ENCODE data around the gene DPP6.

Gene DPP6

GRCh38 chr7:154474903-154475520, 422.8 kb downstream of the DPP6 start:
- DNase-seq = no peak

- no peak for DNase-seq
Measured at GRCh38 chr7:154475864-154476263, 423.7 kb downstream of the DPP6 start.

- no peak for DNase-seq
Measured at GRCh38 chr7:154480817-154481216, 428.6 kb downstream of the DPP6 start.

- DNase-seq = no peak
Measured at GRCh38 chr7:154482863-154483262, 430.7 kb downstream of the DPP6 start.

- no peak for DNase-seq
Measured at GRCh38 chr7:154484406-154484805, 432.2 kb downstream of the DPP6 start.

- no peak for DNase-seq
Measured at GRCh38 chr7:154484943-154485342, 432.7 kb downstream of the DPP6 start.

GRCh38 chr7:154489897-154490296, 437.7 kb downstream of the DPP6 start:
- DNase-seq = no peak

- no peak for DNase-seq
Measured at GRCh38 chr7:154493594-154493993, 441.4 kb downstream of the DPP6 start.

- DNase-seq = no peak
Measured at GRCh38 chr7:154497751-154498150, 445.6 kb downstream of the DPP6 start.

GRCh38 chr7:154503962-154504550, 451.9 kb downstream of the DPP6 start:
- no peak for DNase-seq

- no peak for DNase-seq
Measured at GRCh38 chr7:154504918-154505317, 452.7 kb downstream of the DPP6 start.

GRCh38 chr7:154505362-154505761, 453.2 kb downstream of the DPP6 start:
- peak; percentile 28 for DNase-seq

- no peak for DNase-seq
Measured at GRCh38 chr7:154509192-154509591, 457.0 kb downstream of the DPP6 start.

GRCh38 chr7:154512121-154512833, 460.1 kb downstream of the DPP6 start:
- DNase-seq = no peak

GRCh38 chr7:154517768-154518167, 465.6 kb downstream of the DPP6 start:
- DNase-seq = no peak

GRCh38 chr7:154519229-154519628, 467.0 kb downstream of the DPP6 start:
- no peak for DNase-seq

GRCh38 chr7:154530136-154530535, 477.9 kb downstream of the DPP6 start:
- DNase-seq = no peak

- no peak for DNase-seq
Measured at GRCh38 chr7:154532771-154533170, 480.6 kb downstream of the DPP6 start.

- no peak for DNase-seq
Measured at GRCh38 chr7:154540596-154540995, 488.4 kb downstream of the DPP6 start.

- no peak for DNase-seq
Measured at GRCh38 chr7:154541606-154542005, 489.4 kb downstream of the DPP6 start.

GRCh38 chr7:154546946-154547587, 494.9 kb downstream of the DPP6 start:
- DNase-seq = no peak

GRCh38 chr7:154553711-154554265, 501.6 kb downstream of the DPP6 start:
- no peak for DNase-seq

GRCh38 chr7:154559454-154559853, 507.3 kb downstream of the DPP6 start:
- no peak for DNase-seq

GRCh38 chr7:154564676-154565075, 512.5 kb downstream of the DPP6 start:
- DNase-seq = no peak
